Endothelial cell of umbilical vein (primary cell): ENCODE measurements around the gene HAND1.

Source experiments
- CTCF ChIP-seq, 2 donors: IDR thresholded peaks; 1 replicate in 1 of 2; 2 replicates in 1 of 2; pipeline ENCODE4 v1.5.1; 2011; ENCODE audit warnings: low read length in 2 of 2, mild to moderate bottlenecking in 2 of 2, moderate library complexity in 2 of 2, control low read depth in 1 of 2, inconsistent platforms in 1 of 2, low read depth in 1 of 2; ENCODE audit not compliant: insufficient read depth in 1 of 2; ENCODE audit errors: extremely low read depth in 1 of 2
- EZH2 ChIP-seq: IDR thresholded peaks from 2 replicates; pipeline ENCODE4 v1.6.1; 2012; ENCODE audit warnings: borderline replicate concordance, low read depth, mild to moderate bottlenecking, moderate library complexity, low read length, inconsistent platforms; ENCODE audit not compliant: severe bottlenecking
- FOS ChIP-seq: IDR thresholded peaks from 2 replicates; pipeline ENCODE4 v1.6.1; 2011; ENCODE audit warnings: mild to moderate bottlenecking, low read length, moderate library complexity, borderline replicate concordance; ENCODE audit not compliant: insufficient read depth
- GATA2 ChIP-seq: IDR thresholded peaks from 2 replicates; pipeline ENCODE4 v1.7.0; 2011; ENCODE audit warnings: low read depth, mild to moderate bottlenecking, moderate library complexity, mixed read lengths, low read length; ENCODE audit not compliant: insufficient read length, insufficient read depth
- MYC ChIP-seq: IDR thresholded peaks from one replicate; pipeline ENCODE4 v1.6.1; 2011; ENCODE audit warnings: mild to moderate bottlenecking, low read depth, low read length
- POLR2A ChIP-seq: IDR thresholded peaks from 2 replicates; pipeline ENCODE4 v1.6.1; 2012; ENCODE audit warnings: low read depth, mild to moderate bottlenecking, control low read depth, low read length
- POLR2AphosphoS5 ChIP-seq: IDR thresholded peaks from 2 replicates; pipeline ENCODE4 v1.6.1; 2012; ENCODE audit warnings: low read depth, mild to moderate bottlenecking, control low read depth, low read length, moderate library complexity; ENCODE audit not compliant: insufficient read depth

GRCh38 chr5:154430961-154431630 is 46.9 kb downstream of the HAND1 start:
- TF ChIP-seq POLR2A, result no peak
- no peak for TF ChIP-seq CTCF (IDR thresholded peaks at IDR 0.05; ENCODE audit: extremely low read depth in 1 of 2, insufficient read depth in 1 of 2, low read depth in 1 of 2, low read length in 2 of 2)
- no peak for TF ChIP-seq EZH2
- no peak for TF ChIP-seq MYC
- TF ChIP-seq GATA2, result no peak
- TF ChIP-seq POLR2AphosphoS5, result no peak
- TF ChIP-seq FOS, result no peak
